ENCODE data around the gene CCNA1. TPM values are rescaled to one million over a fixed set of nuclear protein-coding genes. Genes with fewer than 3 reads are reported as not detected.

The CCNA1 gene
- polyA plus RNA-seq, 4 donors = 0.03 to 0.27 (median 0.22) TPM; not detected in 1

GRCh38 chr13:36438594-36439483 lies 6.5 kb downstream of the CCNA1 start:
- no peak for FAIRE-seq
- Histone ChIP-seq H3K4me3 (ENCODE audit: low read depth in 1 of 3, low read length in 3 of 3) (no peak overlapping the region), H3K27me3 (ENCODE audit: control insufficient read depth in 3 of 3, insufficient read depth in 3 of 3, low read length in 3 of 3) (peaks cover 0 to 3% (median 2%) of the 10 kb centered on the region in 3 donors), H3K4me1 (ENCODE audit: control insufficient read depth in 3 of 3, insufficient read depth in 2 of 3, low read depth in 1 of 3, low read length in 2 of 3) (no peaks in the 10 kb centered on the region), H3K9me3 (ENCODE audit: control insufficient read depth in 2 of 2, insufficient read depth in 1 of 2, low read depth in 1 of 2, low read length in 1 of 2) (no peaks in the 10 kb centered on the region), H3K36me3 (ENCODE audit: control insufficient read depth in 3 of 3, insufficient read depth in 2 of 3, low read depth in 1 of 3, low read length in 3 of 3) (no peaks in the 10 kb centered on the region), H3K27ac (ENCODE audit: low read depth in 1 of 3, low read length in 2 of 3) (no peak overlapping the region)
- no peak for DNase-seq
- WGBS, 3 donors = 57 to 67% (median 61%) methylated on average over 6 of the region's 6 CpGs

- Histone ChIP-seq H3K9me3 (ENCODE audit: control insufficient read depth in 2 of 2, insufficient read depth in 1 of 2, low read depth in 1 of 2, low read length in 1 of 2) (no peaks in the 10 kb centered on the region), H3K36me3 (ENCODE audit: control insufficient read depth in 3 of 3, insufficient read depth in 2 of 3, low read depth in 1 of 3, low read length in 3 of 3) (no peaks in the 10 kb centered on the region), H3K27ac (ENCODE audit: low read depth in 1 of 3, low read length in 2 of 3) (no peak overlapping the region), H3K27me3 (ENCODE audit: control insufficient read depth in 3 of 3, insufficient read depth in 3 of 3, low read length in 3 of 3) (peaks cover 0 to 6% (median 0%) of the 10 kb centered on the region in 3 donors), H3K4me3 (ENCODE audit: low read depth in 1 of 3, low read length in 3 of 3) (no peak overlapping the region), H3K4me1 (ENCODE audit: control insufficient read depth in 3 of 3, insufficient read depth in 2 of 3, low read depth in 1 of 3, low read length in 2 of 3) (no peaks in the 10 kb centered on the region)
- DNase-seq (no peak), FAIRE-seq (no peak)
- 54 to 68% (median 60%) methylated on average over 5 of the region's 5 CpGs for WGBS, 3 donors
These were observed 13.0 kb downstream of the CCNA1 start for GRCh38 chr13:36445278-36445677.

- no peaks in the 10 kb centered on the region for H3K9me3 ChIP-seq (ENCODE audit: control insufficient read depth in 2 of 2, insufficient read depth in 1 of 2, low read depth in 1 of 2, low read length in 1 of 2)
- no peak overlapping the region for H3K27ac ChIP-seq (ENCODE audit: low read depth in 1 of 3, low read length in 2 of 3)
- no peaks in the 10 kb centered on the region for H3K4me1 ChIP-seq (ENCODE audit: control insufficient read depth in 3 of 3, insufficient read depth in 2 of 3, low read depth in 1 of 3, low read length in 2 of 3)
- DNase-seq (no peak), FAIRE-seq (no peak)
- no peaks in the 10 kb centered on the region for H3K36me3 ChIP-seq (ENCODE audit: control insufficient read depth in 3 of 3, insufficient read depth in 2 of 3, low read depth in 1 of 3, low read length in 3 of 3)
- WGBS, 3 donors = 71 to 83% (median 78%) methylated on average over 2 of the region's 2 CpGs
- peaks cover 0 to 6% (median 0%) of the 10 kb centered on the region in 3 donors for H3K27me3 ChIP-seq (ENCODE audit: control insufficient read depth in 3 of 3, insufficient read depth in 3 of 3, low read length in 3 of 3)
- H3K4me3 ChIP-seq (ENCODE audit: low read depth in 1 of 3, low read length in 3 of 3) = no peak overlapping the region
These were observed 13.6 kb downstream of the CCNA1 start for GRCh38 chr13:36445891-36446351.

- Histone ChIP-seq H3K9me3 (ENCODE audit: control insufficient read depth in 2 of 2, insufficient read depth in 1 of 2, low read depth in 1 of 2, low read length in 1 of 2) (no peaks in the 10 kb centered on the region), H3K36me3 (ENCODE audit: control insufficient read depth in 3 of 3, insufficient read depth in 2 of 3, low read depth in 1 of 3, low read length in 3 of 3) (no peaks in the 10 kb centered on the region), H3K27me3 (ENCODE audit: control insufficient read depth in 3 of 3, insufficient read depth in 3 of 3, low read length in 3 of 3) (peaks cover 0 to 6% (median 0%) of the 10 kb centered on the region in 3 donors), H3K27ac (ENCODE audit: low read depth in 1 of 3, low read length in 2 of 3) (no peak overlapping the region), H3K4me1 (ENCODE audit: control insufficient read depth in 3 of 3, insufficient read depth in 2 of 3, low read depth in 1 of 3, low read length in 2 of 3) (no peaks in the 10 kb centered on the region), H3K4me3 (ENCODE audit: low read depth in 1 of 3, low read length in 3 of 3) (no peak overlapping the region)
- DNase-seq (no peak), FAIRE-seq (no peak)
- 78 to 84% (median 80%) methylated on average over 7 of the region's 7 CpGs for WGBS, 3 donors
These were observed 15.2 kb downstream of the CCNA1 start for GRCh38 chr13:36447501-36447900.

GRCh38 chr13:36450534-36450933 lies 18.2 kb downstream of the CCNA1 start:
- H3K4me1 ChIP-seq (ENCODE audit: control insufficient read depth in 3 of 3, insufficient read depth in 2 of 3, low read depth in 1 of 3, low read length in 2 of 3) = no peaks in the 10 kb centered on the region
- H3K9me3 ChIP-seq (ENCODE audit: control insufficient read depth in 2 of 2, insufficient read depth in 1 of 2, low read depth in 1 of 2, low read length in 1 of 2) = no peaks in the 10 kb centered on the region
- H3K27me3 ChIP-seq (ENCODE audit: control insufficient read depth in 3 of 3, insufficient read depth in 3 of 3, low read length in 3 of 3) = peaks cover 0 to 6% (median 0%) of the 10 kb centered on the region in 3 donors
- no peaks in the 10 kb centered on the region for H3K36me3 ChIP-seq (ENCODE audit: control insufficient read depth in 3 of 3, insufficient read depth in 2 of 3, low read depth in 1 of 3, low read length in 3 of 3)
- H3K4me3 ChIP-seq (ENCODE audit: low read depth in 1 of 3, low read length in 3 of 3) = no peak overlapping the region
- DNase-seq (no peak), FAIRE-seq (no peak)
- 57 to 71% (median 66%) methylated on average over 3 of the region's 3 CpGs for WGBS, 3 donors
- no peak overlapping the region for H3K27ac ChIP-seq (ENCODE audit: low read depth in 1 of 3, low read length in 2 of 3)

GRCh38 chr13:36453516-36453915 lies 21.2 kb downstream of the CCNA1 start:
- Histone ChIP-seq H3K4me1 (ENCODE audit: control insufficient read depth in 3 of 3, insufficient read depth in 2 of 3, low read depth in 1 of 3, low read length in 2 of 3) (no peaks in the 10 kb centered on the region), H3K36me3 (ENCODE audit: control insufficient read depth in 3 of 3, insufficient read depth in 2 of 3, low read depth in 1 of 3, low read length in 3 of 3) (no peaks in the 10 kb centered on the region), H3K9me3 (ENCODE audit: control insufficient read depth in 2 of 2, insufficient read depth in 1 of 2, low read depth in 1 of 2, low read length in 1 of 2) (no peaks in the 10 kb centered on the region), H3K27ac (ENCODE audit: low read depth in 1 of 3, low read length in 2 of 3) (no peak overlapping the region), H3K27me3 (ENCODE audit: control insufficient read depth in 3 of 3, insufficient read depth in 3 of 3, low read length in 3 of 3) (no peaks in the 10 kb centered on the region), H3K4me3 (ENCODE audit: low read depth in 1 of 3, low read length in 3 of 3) (no peak overlapping the region)
- DNase-seq (no peak), FAIRE-seq (no peak)
- 67 to 69% (median 68%) methylated on average over 5 of the region's 5 CpGs for WGBS, 3 donors

GRCh38 chr13:36454121-36454520 lies 21.8 kb downstream of the CCNA1 start:
- no peaks in the 10 kb centered on the region for H3K9me3 ChIP-seq (ENCODE audit: control insufficient read depth in 2 of 2, insufficient read depth in 1 of 2, low read depth in 1 of 2, low read length in 1 of 2)
- WGBS, 3 donors = 59 to 86% (median 70%) methylated on average over 1 of the region's 1 CpG
- H3K27ac ChIP-seq (ENCODE audit: low read depth in 1 of 3, low read length in 2 of 3) = no peak overlapping the region
- no peaks in the 10 kb centered on the region for H3K4me1 ChIP-seq (ENCODE audit: control insufficient read depth in 3 of 3, insufficient read depth in 2 of 3, low read depth in 1 of 3, low read length in 2 of 3)
- no peak overlapping the region for H3K4me3 ChIP-seq (ENCODE audit: low read depth in 1 of 3, low read length in 3 of 3)
- no peak for DNase-seq
- H3K27me3 ChIP-seq (ENCODE audit: control insufficient read depth in 3 of 3, insufficient read depth in 3 of 3, low read length in 3 of 3) = no peaks in the 10 kb centered on the region
- H3K36me3 ChIP-seq (ENCODE audit: control insufficient read depth in 3 of 3, insufficient read depth in 2 of 3, low read depth in 1 of 3, low read length in 3 of 3) = no peaks in the 10 kb centered on the region
- FAIRE-seq = no peak

- WGBS, 3 donors = 52 to 56% (median 54%) methylated on average over 3 of the region's 3 CpGs
- no peaks in the 10 kb centered on the region for H3K36me3 ChIP-seq (ENCODE audit: control insufficient read depth in 3 of 3, insufficient read depth in 2 of 3, low read depth in 1 of 3, low read length in 3 of 3)
- no peak overlapping the region for H3K27ac ChIP-seq (ENCODE audit: low read depth in 1 of 3, low read length in 2 of 3)
These were observed 22.7 kb downstream of the CCNA1 start for GRCh38 chr13:36454987-36455386.

More at GRCh38 chr13:36454987-36455386, 22.7 kb downstream of the CCNA1 start:
- FAIRE-seq = no peak
- DNase-seq = no peak
- Histone ChIP-seq H3K4me1 (ENCODE audit: control insufficient read depth in 3 of 3, insufficient read depth in 2 of 3, low read depth in 1 of 3, low read length in 2 of 3) (no peaks in the 10 kb centered on the region), H3K4me3 (ENCODE audit: low read depth in 1 of 3, low read length in 3 of 3) (no peak overlapping the region), H3K9me3 (ENCODE audit: control insufficient read depth in 2 of 2, insufficient read depth in 1 of 2, low read depth in 1 of 2, low read length in 1 of 2) (no peaks in the 10 kb centered on the region), H3K27me3 (ENCODE audit: control insufficient read depth in 3 of 3, insufficient read depth in 3 of 3, low read length in 3 of 3) (no peaks in the 10 kb centered on the region)

All from small intestine (tissue), 7 donors.